Ovary (tissue), 9 donors: ENCODE measurements around the gene FHIP1B. TPM values are rescaled to one million over a fixed set of nuclear protein-coding genes. Genes with fewer than 3 reads are reported as not detected.

Source experiments
- DNase-seq, 5 donors: peaks; one replicate each; pipeline ENCODE4 v3.0.0-alpha.2; 2019 to 2020
- H3K27ac ChIP-seq, 2 donors: fragments of 200-600 bp; one replicate each; pipeline versions ENCODE4 v1.5.1 to v1.8.0; 2019 to 2022
- H3K27me3 ChIP-seq: fragments of 200-600 bp; one replicate; pipeline ENCODE4 v1.8.0; 2022
- H3K36me3 ChIP-seq: fragments of 200-600 bp; sonication (generic); one replicate; pipeline ENCODE4 v1.5.1; 2019
- H3K4me1 ChIP-seq: one replicate; pipeline ENCODE4 v1.8.1; 2013; ENCODE audit warnings: mild to moderate bottlenecking, moderate library complexity; ENCODE audit not compliant: insufficient read depth
- H3K4me3 ChIP-seq: fragments of 200-600 bp; sonication (generic); one replicate; pipeline ENCODE4 v1.5.1; 2017
- H3K9me3 ChIP-seq, 2 donors: fragments of 200-600 bp in 1 of 2; sonication (generic) in 1 of 2; one replicate each; pipeline versions ENCODE4 v1.5.1 to v1.8.1; 2013 to 2019; ENCODE audit warnings: mild to moderate bottlenecking in 1 of 2, moderate library complexity in 1 of 2
- CTCF ChIP-seq, 3 donors: fragments of 450-650 bp in 2 of 3; fragments of 200-600 bp in 1 of 3; IDR thresholded peaks; one replicate each; pipeline versions ENCODE4 v1.5.1 to v1.8.0; 2016 to 2022; ENCODE audit warnings: antibody characterized with exemption in 3 of 3, mild to moderate bottlenecking in 1 of 3
- EP300 ChIP-seq: sonication (generic); formaldehyde crosslinking; IDR thresholded peaks from one replicate; pipeline ENCODE4 v1.6.1; 2017; ENCODE audit warnings: antibody characterized with exemption
- POLR2A ChIP-seq: fragments of 450-650 bp; IDR thresholded peaks from one replicate; pipeline ENCODE4 v1.6.1; 2017; ENCODE audit warnings: antibody characterized with exemption, mild to moderate bottlenecking, moderate library complexity
- WGBS, 3 donors: extraction: QIAGEN DNeasy Blood & Tissue Kit in 1 of 3; methylation state at CpG; one replicate each; pipeline versions ENCODE4 v1.1.5 to v1.1.7; 2013 to 2017; 5-methylcytosine and 5-hydroxymethylcytosine counted together
- intact Hi-C, 4 donors: fragments of 100-400 bp; cut with DNase I; formaldehyde crosslinking; loops; one replicate each; pipeline versions ENCODE4 v1.11.0 to v1.15.1; 2022 to 2023
- polyA plus RNA-seq, 2 donors: library from polyadenylated mRNA; stranded (reverse); fragments of 200-250 nt in 1 of 2; fragments of 350-450 nt in 1 of 2; fragmentation: Illumina TruSeq in 1 of 2; extraction: RNeasy Lipid Tissue Mini Kit (QIAGEN cat#74804) in 1 of 2; gene quantifications; one replicate each; pipeline ENCODE4 v1.2.3, GENCODE V29; 2013 to 2014
- total RNA-seq, 7 donors: library from RNA; depleted of rRNA in 2 of 7; stranded (reverse); fragments of >200 nt in 2 of 7; fragmentation: NEBNext Ultra II Directional in 3 of 7; extraction: Animal tissue kit (Norgen Biotek cat#: 25700) in 3 of 7; gene quantifications; one replicate each; pipeline versions ENCODE4 v1.1.0 to v1.2.4, GENCODE V29; 2016 to 2023
- donor health status: DM: no; HTN: no; CAD: no; lungs with moderate emphysema.
- donor health status: DM: no; HTN: no; CAD: no.
- donor health status: Bipolar disorder and iron deficiency.
- donor health status: DM: yes; HTN: yes; CAD: no.
- donor health status: DM: no; HTN: no; CAD: no.
- donor health status: DM: yes; HTN: yes; CAD: no.

FHIP1B gene
- total and polyA plus RNA-seq, 9 donors, result 15.9 to 59.1 (median 35.7) TPM

GRCh38 chr11:6240139-6240538, 5.7 kb upstream of the FHIP1B start:
- no peaks in the 10 kb centered on the region for H3K27me3 ChIP-seq
- TF ChIP-seq POLR2A, result no peak
- no peak for TF ChIP-seq EP300
- no peak for TF ChIP-seq CTCF (IDR thresholded peaks at IDR 0.05)
- no peak for DNase-seq
- H3K36me3 ChIP-seq, result no peaks in the 10 kb centered on the region
- H3K9me3 ChIP-seq, result no peaks in the 10 kb centered on the region
- H3K4me3 ChIP-seq, result no peak overlapping the region
- 96 to 98% (median 96%) methylated on average over 28 of the region's 28 CpGs for WGBS, 3 donors
- H3K4me1 ChIP-seq, result no peaks in the 10 kb centered on the region
- intact Hi-C loops, result loop anchor here in 1 of 4 donors (5.0 kb wide), 1 partner anchor 48 kb away; no protein-coding TSS in a partner anchor
- no peak overlapping the region for H3K27ac ChIP-seq

- no peak for DNase-seq
- Histone ChIP-seq H3K36me3 (no peaks in the 10 kb centered on the region), H3K27me3 (no peaks in the 10 kb centered on the region), H3K9me3 (no peaks in the 10 kb centered on the region), H3K27ac (no peak within 1 kb of the TSS), H3K4me3 (no peak within 1 kb of the TSS), H3K4me1 (no peaks in the 10 kb centered on the region)
- WGBS, 3 donors, result 89 to 100% (median 91%) methylated on average over 1 of the region's 1 CpG
- intact Hi-C loops, result loop anchor here in 2 of 4 donors (5.0 to 10.0 kb wide), 3 partner anchors 86 to 368 kb away; partner anchors contain the start of genes CAVIN3 (in 1 of the 2) and TRIM3 (in 1 of the 2)
- TF ChIP-seq POLR2A (no peak), CTCF (IDR thresholded peaks at IDR 0.05) (no peak), EP300 (no peak)
These were observed 4.5 kb upstream of the FHIP1B start, which contains the start of gene CNGA4 for GRCh38 chr11:6238902-6239301. TSS of gene CNGA4 (plus strand) at chr11:6239089. CDS start at chr11:6239207, 118 bp downstream.

GRCh38 chr11:6237761-6238302, 3.4 kb upstream of the FHIP1B start:
- no peaks in the 10 kb centered on the region for H3K27me3 ChIP-seq
- TF ChIP-seq EP300 (no peak), CTCF (IDR thresholded peaks at IDR 0.05) (no peak), POLR2A (no peak)
- H3K36me3 ChIP-seq, result no peaks in the 10 kb centered on the region
- no peak overlapping the region for H3K4me3 ChIP-seq
- intact Hi-C loops, result loop anchor here in 2 of 4 donors (5.0 to 10.0 kb wide), 3 partner anchors 87 to 369 kb away; partner anchors contain the start of genes CAVIN3 (in 1 of the 2) and TRIM3 (in 1 of the 2)
- H3K27ac ChIP-seq, result no peak overlapping the region
- 82 to 89% (median 89%) methylated on average over 5 of the region's 5 CpGs for whole genome bisulfite sequencing, 3 donors
- peaks cover 4% of the 10 kb centered on the region for H3K4me1 ChIP-seq
- H3K9me3 ChIP-seq, result no peaks in the 10 kb centered on the region
- no peak for DNase-seq

- no peak overlapping the region for H3K27ac ChIP-seq
- peaks cover 4% of the 10 kb centered on the region for H3K4me1 ChIP-seq
- intact Hi-C loops, result loop anchor here in 2 of 4 donors (5.0 to 10.0 kb wide), 3 partner anchors 88 to 370 kb away; partner anchors contain the start of genes CAVIN3 (in 1 of the 2) and TRIM3 (in 1 of the 2)
- no peak overlapping the region for H3K4me3 ChIP-seq
- H3K36me3 ChIP-seq, result no peaks in the 10 kb centered on the region
- no peaks in the 10 kb centered on the region for H3K27me3 ChIP-seq
- TF ChIP-seq CTCF (IDR thresholded peaks at IDR 0.05) (no peak), POLR2A (no peak), EP300 (no peak)
- DNase-seq, result no peak
- no peaks in the 10 kb centered on the region for H3K9me3 ChIP-seq
- 81 to 89% (median 87%) methylated on average over 4 of the region's 4 CpGs for WGBS, 3 donors
These were observed 2.8 kb upstream of the FHIP1B start for GRCh38 chr11:6237266-6237665.
